Thymus (tissue), 11 donors: ENCODE measurements around the gene ATOSB. TPM values are rescaled to one million over a fixed set of nuclear protein-coding genes. Genes with fewer than 3 reads are reported as not detected.

Experiments used
- DNase-seq, 9 donors: peaks; one replicate each; pipeline ENCODE4 v3.0.0-alpha.2; 2013; ENCODE audit warnings: low spot score in 9 of 9, low read depth in 6 of 9, missing footprints in 1 of 9
- H3K27ac ChIP-seq, 2 donors: one replicate each; pipeline ENCODE4 v1.5.1; 2013; ENCODE audit warnings: control low read depth in 1 of 2, low read depth in 1 of 2, low read length in 1 of 2, mild to moderate bottlenecking in 1 of 2, moderate library complexity in 1 of 2
- H3K27me3 ChIP-seq, 2 donors: one replicate each; pipeline ENCODE4 v1.5.1; 2013; ENCODE audit warnings: low read length in 1 of 2; ENCODE audit not compliant: control insufficient read depth in 2 of 2, insufficient read depth in 1 of 2
- H3K36me3 ChIP-seq, 2 donors: one replicate each; pipeline ENCODE4 v1.5.1; 2013; ENCODE audit warnings: low read length in 1 of 2, mild to moderate bottlenecking in 1 of 2, moderate library complexity in 1 of 2; ENCODE audit not compliant: control insufficient read depth in 2 of 2, insufficient read depth in 2 of 2
- H3K4me1 ChIP-seq, 2 donors: one replicate each; pipeline ENCODE4 v1.5.1; 2013; ENCODE audit warnings: low read length in 2 of 2; ENCODE audit not compliant: control insufficient read depth in 2 of 2, insufficient read depth in 2 of 2
- H3K4me3 ChIP-seq, 2 donors: one replicate each; pipeline ENCODE4 v1.5.1; 2013; ENCODE audit warnings: low read length in 2 of 2, control low read depth in 1 of 2, mild to moderate bottlenecking in 1 of 2
- H3K9me3 ChIP-seq, 2 donors: one replicate each; pipeline ENCODE4 v1.5.1; 2013; ENCODE audit warnings: low read length in 1 of 2, mild to moderate bottlenecking in 1 of 2; ENCODE audit not compliant: control insufficient read depth in 2 of 2, insufficient read depth in 1 of 2
- WGBS: extraction: QIAGEN DNeasy Blood & Tissue Kit; methylation state at CpG from one replicate; pipeline ENCODE4 v1.1.7; 2013; 5-methylcytosine and 5-hydroxymethylcytosine counted together
- polyA plus RNA-seq: library from polyadenylated mRNA; stranded (reverse); fragments of 200-250 nt; gene quantifications from one replicate; pipeline ENCODE4 v1.2.3, GENCODE V29; 2013
- total RNA-seq: library from RNA; stranded (reverse); fragments of 120-200 nt; gene quantifications from one replicate; pipeline ENCODE4 v1.2.4, GENCODE V29; 2013
- donor health status: healthy.

ATOSB gene
- total and polyA plus RNA-seq, 2 donors = 4.9 to 16.1 TPM

- no peaks in the 10 kb centered on the region for H3K27me3 ChIP-seq
- H3K4me3 ChIP-seq = no peak overlapping the region
- H3K27ac ChIP-seq = no peak overlapping the region
- 97% methylated on average over 3 of the region's 3 CpGs for WGBS
- H3K9me3 ChIP-seq = no peaks in the 10 kb centered on the region
- no peak for DNase-seq
- peaks cover 18 to 27% of the 10 kb centered on the region in 2 donors for H3K4me1 ChIP-seq
- H3K36me3 ChIP-seq = peaks cover 26 to 41% of the 10 kb centered on the region in 2 donors
These were observed 18.1 kb downstream of the ATOSB start for GRCh38 chr9:35097573-35097972.

- no peaks in the 10 kb centered on the region for H3K27me3 ChIP-seq
- peaks cover 10 to 13% of the 10 kb centered on the region in 2 donors for H3K4me1 ChIP-seq
- under 1% methylated on average over 53 of the region's 53 CpGs for WGBS
- no peaks in the 10 kb centered on the region for H3K9me3 ChIP-seq
- peak within 1 kb of the TSS; percentile 75 to 79 for H3K4me3 ChIP-seq
- peaks cover 37 to 44% of the 10 kb centered on the region in 2 donors for H3K36me3 ChIP-seq
- peak; percentile 64 to 93 (median 84) for DNase-seq
- H3K27ac ChIP-seq = peak within 1 kb of the TSS; percentile 97
These were observed 19.4 kb downstream of the ATOSB start, which contains the start of gene PIGO for GRCh38 chr9:35096035-35096849. PIGO (minus strand) TSS chr9:35096591; CDS start chr9:35095565, 1,026 bp downstream.

- 97% methylated on average over 17 of the region's 17 CpGs for WGBS
- DNase-seq = no peak
- peaks cover 8 to 11% of the 10 kb centered on the region in 2 donors for H3K4me1 ChIP-seq
- no peaks in the 10 kb centered on the region for H3K27me3 ChIP-seq
- H3K36me3 ChIP-seq = peaks cover 63 to 68% of the 10 kb centered on the region in 2 donors
- no peak overlapping the region for H3K4me3 ChIP-seq
- H3K9me3 ChIP-seq = no peaks in the 10 kb centered on the region
- H3K27ac ChIP-seq = no peak overlapping the region
These were observed 24.1 kb downstream of the ATOSB start for GRCh38 chr9:35091536-35091935.

GRCh38 chr9:35089434-35089833, 26.2 kb downstream of the ATOSB start:
- no peak for DNase-seq
- 99% methylated on average over 2 of the region's 2 CpGs for WGBS
- Histone ChIP-seq H3K9me3 (no peaks in the 10 kb centered on the region), H3K27ac (no peak overlapping the region), H3K27me3 (no peaks in the 10 kb centered on the region), H3K4me3 (no peak overlapping the region), H3K4me1 (no peaks in the 10 kb centered on the region), H3K36me3 (peaks cover 64 to 70% of the 10 kb centered on the region in 2 donors)

GRCh38 chr9:35085078-35085477, 30.6 kb downstream of the ATOSB start:
- H3K27ac ChIP-seq = no peak overlapping the region
- peaks cover 31 to 33% of the 10 kb centered on the region in 2 donors for H3K36me3 ChIP-seq
- H3K4me1 ChIP-seq = no peaks in the 10 kb centered on the region
- 94% methylated on average over 2 of the region's 2 CpGs for WGBS
- H3K27me3 ChIP-seq = no peaks in the 10 kb centered on the region
- no peaks in the 10 kb centered on the region for H3K9me3 ChIP-seq
- no peak for DNase-seq
- no peak overlapping the region for H3K4me3 ChIP-seq

GRCh38 chr9:35079426-35080341, 36.0 kb downstream of the ATOSB start, which contains the start of gene FANCG:
FANCG (minus strand) TSS chr9:35079942; CDS start chr9:35079524, 418 bp downstream.
- no peaks in the 10 kb centered on the region for H3K9me3 ChIP-seq
- H3K4me1 ChIP-seq = peaks cover 14 to 18% of the 10 kb centered on the region in 2 donors
- under 1% methylated on average over 67 of the region's 67 CpGs for WGBS
- H3K4me3 ChIP-seq = peak within 1 kb of the TSS; percentile 70 to 86
- no peaks in the 10 kb centered on the region for H3K27me3 ChIP-seq
- peak within 1 kb of the TSS; percentile 89 to 91 for H3K27ac ChIP-seq
- H3K36me3 ChIP-seq = peaks cover 18 to 26% of the 10 kb centered on the region in 2 donors
- DNase-seq = peak; percentile 75 to 92 (median 80)

GRCh38 chr9:35079041-35079425, 36.6 kb downstream of the ATOSB start:
- peaks cover 14 to 18% of the 10 kb centered on the region in 2 donors for H3K4me1 ChIP-seq
- peak in 2 of 9 donors; percentile 14 to 31 for DNase-seq
- H3K36me3 ChIP-seq = peaks cover 21 to 33% of the 10 kb centered on the region in 2 donors
- H3K27me3 ChIP-seq = no peaks in the 10 kb centered on the region
- H3K27ac ChIP-seq = peak overlapping the region; percentile 89 to 91
- H3K4me3 ChIP-seq = peak overlapping the region; percentile 70 to 86
- 6% methylated on average over 10 of the region's 10 CpGs for WGBS
- H3K9me3 ChIP-seq = no peaks in the 10 kb centered on the region

- Histone ChIP-seq H3K27me3 (no peaks in the 10 kb centered on the region), H3K27ac (no peak overlapping the region), H3K4me3 (peak overlapping the region in 1 of 2 donors; percentile 86), H3K36me3 (peaks cover 28 to 39% of the 10 kb centered on the region in 2 donors), H3K4me1 (peaks cover 14 to 22% of the 10 kb centered on the region in 2 donors), H3K9me3 (no peaks in the 10 kb centered on the region)
- no peak for DNase-seq
- WGBS = 93% methylated on average over 4 of the region's 4 CpGs
These were observed 37.6 kb downstream of the ATOSB start for GRCh38 chr9:35078066-35078465.
